Caco-2 (cell line): ENCODE measurements around the gene PDLIM4. TPM values are rescaled to one million over a fixed set of nuclear protein-coding genes. Genes with fewer than 3 reads are reported as not detected.

Source experiments
- BruUV-seq: library from RNA; stranded (reverse); fragments of 400-500 nt; replicated peaks from 2 replicates; lab custom pipeline; 2021; lab: Mats Ljungman, UMichigan
- CTCF ChIA-PET: fragments of 300-600 bp; sonication (Branson Sonifier 250); formaldehyde crosslinking; loops from one replicate; lab custom pipeline; 2022; ENCODE audit warnings: antibody characterized with exemption; lab: Charles Lee
- POLR2A ChIA-PET: fragments of 300-600 bp; sonication (Branson Sonifier 250); formaldehyde crosslinking; loops from one replicate; lab custom pipeline; 2022; ENCODE audit warnings: antibody characterized with exemption; lab: Charles Lee
- DNase-seq, 2 experiments: peaks; one replicate each; pipeline versions ENCODE4 v3.0.0 to v3.0.0-alpha.2; 2020 to 2022
- H3K27me3 ChIP-seq: replicated peaks from 2 replicates; pipeline ENCODE4 v1.6.0; 2011; ENCODE audit warnings: low read length; ENCODE audit not compliant: control insufficient read depth, insufficient read depth
- H3K36me3 ChIP-seq: 2 replicates; pipeline ENCODE4 v1.5.1; 2011; ENCODE audit warnings: low read length; ENCODE audit not compliant: control insufficient read depth, insufficient read depth
- H3K4me1 ChIP-seq: fragments of 250-450 bp; sonication (Bioruptor Pico); 2 replicates; pipeline ENCODE4 v1.5.1; 2020; ENCODE audit warnings: mild to moderate bottlenecking
- H3K4me3 ChIP-seq: 2 replicates; pipeline ENCODE4 v1.5.1; 2011; ENCODE audit warnings: low read depth, mild to moderate bottlenecking, control low read depth, low read length
- H3K9me3 ChIP-seq: fragments of 250-450 bp; sonication (Bioruptor Pico); 2 replicates; pipeline ENCODE4 v1.5.1; 2020; ENCODE audit warnings: mild to moderate bottlenecking, moderate library complexity
- H3K27ac Mint-ChIP-seq: one replicate; pipeline ENCODE4 v1.8.0; 2022; ENCODE audit warnings: mixed read lengths; ENCODE audit not compliant: unreplicated experiment
- H3K27me3 Mint-ChIP-seq: one replicate; pipeline ENCODE4 v1.8.0; 2022; ENCODE audit warnings: mixed read lengths; ENCODE audit not compliant: insufficient read depth, unreplicated experiment
- H3K36me3 Mint-ChIP-seq: one replicate; pipeline ENCODE4 v1.8.0; 2022; ENCODE audit warnings: mild to moderate bottlenecking, mixed read lengths; ENCODE audit not compliant: insufficient read depth, unreplicated experiment
- H3K4me1 Mint-ChIP-seq: one replicate; pipeline ENCODE4 v1.8.0; 2022; ENCODE audit warnings: low read depth, mixed read lengths; ENCODE audit not compliant: unreplicated experiment
- H3K4me3 Mint-ChIP-seq: one replicate; pipeline ENCODE4 v1.8.0; 2022; ENCODE audit warnings: mild to moderate bottlenecking, moderate library complexity, mixed read lengths; ENCODE audit not compliant: unreplicated experiment
- H3K9me3 Mint-ChIP-seq: one replicate; pipeline ENCODE4 v1.8.0; 2022; ENCODE audit warnings: mixed read lengths; ENCODE audit not compliant: unreplicated experiment
- CTCF ChIP-seq, 2 experiments: fragments of 200-600 bp in 1 of 2; IDR thresholded peaks; 1 replicate in 1 of 2; 2 replicates in 1 of 2; pipeline versions ENCODE4 v1.5.1 to v1.8.0; 2011 to 2022; ENCODE audit warnings: antibody characterized with exemption in 1 of 2, control low read depth in 1 of 2, inconsistent platforms in 1 of 2, low read depth in 1 of 2, low read length in 1 of 2, mild to moderate bottlenecking in 1 of 2, moderate library complexity in 1 of 2; ENCODE audit not compliant: insufficient read depth in 1 of 2, severe bottlenecking in 1 of 2, unreplicated experiment in 1 of 2
- intact Hi-C: fragments of 100-400 bp; cut with micrococcal nuclease; formaldehyde crosslinking; loops from one replicate; pipeline ENCODE4 v1.10.0; 2022; ENCODE audit not compliant: unreplicated experiment
- total RNA-seq: library from RNA; stranded (reverse); gene quantifications from 2 replicates; pipeline ENCODE4 v1.2.3, GENCODE V29; 2022

The PDLIM4 gene
- total RNA-seq, 1 experiment from 2014 or later: not detected

GRCh38 chr5:132299917-132300316 is 42.4 kb downstream of the PDLIM4 start:
- peaks cover 4% of the 10 kb centered on the region for H3K9me3 Mint-ChIP-seq

GRCh38 chr5:132300577-132301343 is 43.3 kb downstream of the PDLIM4 start:
- Histone ChIP-seq H3K36me3 (no peaks in the 10 kb centered on the region), H3K4me1 (peaks cover 18% of the 10 kb centered on the region), H3K27me3 (no peaks in the 10 kb centered on the region), H3K4me3 (no peak overlapping the region), H3K9me3 (no peaks in the 10 kb centered on the region)
- H3K4me1 Mint-ChIP-seq: peaks cover 12% of the 10 kb centered on the region
- POLR2A ChIA-PET: no interaction called here
- no peaks in the 10 kb centered on the region for H3K27me3 Mint-ChIP-seq
- no peaks in the 10 kb centered on the region for H3K36me3 Mint-ChIP-seq
- H3K4me3 Mint-ChIP-seq: no peak overlapping the region
- intact Hi-C loops: loop anchor here (5.0 kb wide), 1 partner anchor 518 kb away; no protein-coding TSS in a partner anchor
- CTCF ChIA-PET: no interaction called here
- no peak overlapping the region for H3K27ac Mint-ChIP-seq
- H3K9me3 Mint-ChIP-seq: peaks cover 10% of the 10 kb centered on the region
- TF ChIP-seq CTCF (IDR thresholded peaks at IDR 0.05; ENCODE audit: insufficient read depth in 1 of 2, low read depth in 1 of 2, low read length in 1 of 2, severe bottlenecking in 1 of 2, unreplicated experiment in 1 of 2): no peak
- no TSS peak for BruUV-seq
- DNase-seq: no peak

More at GRCh38 chr5:132299917-132300316, 42.4 kb downstream of the PDLIM4 start:
- H3K4me3 Mint-ChIP-seq: no peak overlapping the region
- ChIA-PET CTCF (no interaction called here), POLR2A (no interaction called here)
- intact Hi-C loops: loop anchor here (5.0 kb wide), 1 partner anchor 518 kb away; no protein-coding TSS in a partner anchor
- no peak for DNase-seq
- no TSS peak for BruUV-seq
- TF ChIP-seq CTCF (IDR thresholded peaks at IDR 0.05; ENCODE audit: insufficient read depth in 1 of 2, low read depth in 1 of 2, low read length in 1 of 2, severe bottlenecking in 1 of 2, unreplicated experiment in 1 of 2): no peak
- H3K27ac Mint-ChIP-seq: no peak overlapping the region
- peaks cover 3% of the 10 kb centered on the region for H3K36me3 Mint-ChIP-seq
- Histone ChIP-seq H3K9me3 (no peaks in the 10 kb centered on the region), H3K36me3 (no peaks in the 10 kb centered on the region), H3K27me3 (no peaks in the 10 kb centered on the region), H3K4me3 (no peak overlapping the region), H3K4me1 (peaks cover 22% of the 10 kb centered on the region)
- H3K27me3 Mint-ChIP-seq: no peaks in the 10 kb centered on the region
- H3K4me1 Mint-ChIP-seq: peaks cover 12% of the 10 kb centered on the region

- no TSS peak for BruUV-seq
- Mint-ChIP-seq H3K4me3 (no peak overlapping the region), H3K9me3 (peaks cover 10% of the 10 kb centered on the region), H3K36me3 (no peaks in the 10 kb centered on the region), H3K27me3 (no peaks in the 10 kb centered on the region), H3K4me1 (peaks cover 12% of the 10 kb centered on the region), H3K27ac (no peak overlapping the region)
- Histone ChIP-seq H3K4me3 (no peak overlapping the region), H3K9me3 (no peaks in the 10 kb centered on the region), H3K4me1 (peaks cover 18% of the 10 kb centered on the region), H3K36me3 (no peaks in the 10 kb centered on the region), H3K27me3 (no peaks in the 10 kb centered on the region)
- no peak for TF ChIP-seq CTCF (IDR thresholded peaks at IDR 0.05; ENCODE audit: insufficient read depth in 1 of 2, low read depth in 1 of 2, low read length in 1 of 2, severe bottlenecking in 1 of 2, unreplicated experiment in 1 of 2)
- intact Hi-C loops: loop anchor here (5.0 kb wide), 1 partner anchor 519 kb away; no protein-coding TSS in a partner anchor
- POLR2A ChIA-PET: no interaction called here
- no peak for DNase-seq
- CTCF ChIA-PET: no interaction called here
These were observed 44.1 kb downstream of the PDLIM4 start for GRCh38 chr5:132301344-132302271.
